ENCODE results near the gene SLC25A11.

SLC25A11 gene

GRCh38 chr17:4940555-4941318 is 891 bp upstream of the SLC25A11 start:
- H3K27ac ChIP-seq (ENCODE audit: low read depth, low read length): peak overlapping the region; percentile 97
- peaks cover 64% of the 10 kb centered on the region for H3K36me3 ChIP-seq (ENCODE audit: insufficient read depth, low read length)
- peak overlapping the region; percentile 94 for H3K9ac ChIP-seq (ENCODE audit: low read length)
- peaks cover 60% of the 10 kb centered on the region for H3K4me1 ChIP-seq (ENCODE audit: insufficient read depth, low read length)
- H3K9me3 ChIP-seq (ENCODE audit: low read length): no peaks in the 10 kb centered on the region
- no peaks in the 10 kb centered on the region for H3K27me3 ChIP-seq (ENCODE audit: control insufficient read depth in 1 of 2, insufficient read depth in 2 of 2, low read length in 2 of 2)
- H3K4me3 ChIP-seq (ENCODE audit: low read depth in 1 of 2, low read length in 2 of 2): peak overlapping the region; percentile 92 to 97

GRCh38 chr17:4939546-4939795 is 375 bp downstream of the SLC25A11 start:
- H3K9me3 ChIP-seq (ENCODE audit: low read length): no peaks in the 10 kb centered on the region
- H3K27me3 ChIP-seq (ENCODE audit: control insufficient read depth in 1 of 2, insufficient read depth in 2 of 2, low read length in 2 of 2): no peaks in the 10 kb centered on the region
- H3K27ac ChIP-seq (ENCODE audit: low read depth, low read length): peak overlapping the region; percentile 97
- H3K9ac ChIP-seq (ENCODE audit: low read length): peak overlapping the region; percentile 94
- H3K4me3 ChIP-seq (ENCODE audit: low read depth in 1 of 2, low read length in 2 of 2): peak overlapping the region; percentile 92 to 97
- peaks cover 49% of the 10 kb centered on the region for H3K4me1 ChIP-seq (ENCODE audit: insufficient read depth, low read length)
- peaks cover 55% of the 10 kb centered on the region for H3K36me3 ChIP-seq (ENCODE audit: insufficient read depth, low read length)

- Histone ChIP-seq H3K27me3 (ENCODE audit: control insufficient read depth in 1 of 2, insufficient read depth in 2 of 2, low read length in 2 of 2) (no peaks in the 10 kb centered on the region), H3K27ac (ENCODE audit: low read depth, low read length) (peak overlapping the region; percentile 97), H3K9me3 (ENCODE audit: low read length) (no peaks in the 10 kb centered on the region), H3K4me3 (ENCODE audit: low read depth in 1 of 2, low read length in 2 of 2) (peak overlapping the region; percentile 92 to 97), H3K9ac (ENCODE audit: low read length) (peak overlapping the region; percentile 94), H3K4me1 (ENCODE audit: insufficient read depth, low read length) (peaks cover 49% of the 10 kb centered on the region), H3K36me3 (ENCODE audit: insufficient read depth, low read length) (peaks cover 49% of the 10 kb centered on the region)
Measured at GRCh38 chr17:4938688-4939545, 929 bp downstream of the SLC25A11 start.

GRCh38 chr17:4938069-4938491 is 1.8 kb downstream of the SLC25A11 start:
- H3K9me3 ChIP-seq (ENCODE audit: low read length): no peaks in the 10 kb centered on the region
- H3K4me1 ChIP-seq (ENCODE audit: insufficient read depth, low read length): peaks cover 42% of the 10 kb centered on the region
- no peaks in the 10 kb centered on the region for H3K27me3 ChIP-seq (ENCODE audit: control insufficient read depth in 1 of 2, insufficient read depth in 2 of 2, low read length in 2 of 2)
- H3K4me3 ChIP-seq (ENCODE audit: low read depth in 1 of 2, low read length in 2 of 2): peak overlapping the region in 1 of 2 donors; percentile 97
- no peak overlapping the region for H3K27ac ChIP-seq (ENCODE audit: low read depth, low read length)
- peak overlapping the region; percentile 94 for H3K9ac ChIP-seq (ENCODE audit: low read length)
- peaks cover 41% of the 10 kb centered on the region for H3K36me3 ChIP-seq (ENCODE audit: insufficient read depth, low read length)

- Histone ChIP-seq H3K27me3 (ENCODE audit: control insufficient read depth in 1 of 2, insufficient read depth in 2 of 2, low read length in 2 of 2) (no peaks in the 10 kb centered on the region), H3K27ac (ENCODE audit: low read depth, low read length) (no peak overlapping the region), H3K9ac (ENCODE audit: low read length) (no peak overlapping the region), H3K9me3 (ENCODE audit: low read length) (no peaks in the 10 kb centered on the region), H3K4me1 (ENCODE audit: insufficient read depth, low read length) (peaks cover 41% of the 10 kb centered on the region), H3K4me3 (ENCODE audit: low read depth in 1 of 2, low read length in 2 of 2) (no peak overlapping the region), H3K36me3 (ENCODE audit: insufficient read depth, low read length) (peaks cover 35% of the 10 kb centered on the region)
Measured at GRCh38 chr17:4937553-4937952, 2.3 kb downstream of the SLC25A11 start.

GRCh38 chr17:4936436-4936835 is 3.4 kb downstream of the SLC25A11 start:
- H3K36me3 ChIP-seq (ENCODE audit: insufficient read depth, low read length): peaks cover 30% of the 10 kb centered on the region
- H3K9ac ChIP-seq (ENCODE audit: low read length): no peak overlapping the region
- no peak overlapping the region for H3K4me3 ChIP-seq (ENCODE audit: low read depth in 1 of 2, low read length in 2 of 2)
- H3K27ac ChIP-seq (ENCODE audit: low read depth, low read length): no peak overlapping the region
- H3K4me1 ChIP-seq (ENCODE audit: insufficient read depth, low read length): peaks cover 30% of the 10 kb centered on the region
- H3K9me3 ChIP-seq (ENCODE audit: low read length): no peaks in the 10 kb centered on the region
- H3K27me3 ChIP-seq (ENCODE audit: control insufficient read depth in 1 of 2, insufficient read depth in 2 of 2, low read length in 2 of 2): no peaks in the 10 kb centered on the region

GRCh38 chr17:4935650-4936049 is 4.2 kb downstream of the SLC25A11 start:
- Histone ChIP-seq H3K9ac (ENCODE audit: low read length) (no peak overlapping the region), H3K4me3 (ENCODE audit: low read depth in 1 of 2, low read length in 2 of 2) (no peak overlapping the region)

GRCh38 chr17:4934173-4934979 is 5.5 kb downstream of the SLC25A11 start:
- Histone ChIP-seq H3K36me3 (ENCODE audit: insufficient read depth, low read length) (peaks cover 30% of the 10 kb centered on the region), H3K9me3 (ENCODE audit: low read length) (no peaks in the 10 kb centered on the region), H3K4me3 (ENCODE audit: low read depth in 1 of 2, low read length in 2 of 2) (peak overlapping the region in 1 of 2 donors; percentile 43), H3K4me1 (ENCODE audit: insufficient read depth, low read length) (peaks cover 24% of the 10 kb centered on the region), H3K27ac (ENCODE audit: low read depth, low read length) (no peak overlapping the region), H3K27me3 (ENCODE audit: control insufficient read depth in 1 of 2, insufficient read depth in 2 of 2, low read length in 2 of 2) (no peaks in the 10 kb centered on the region), H3K9ac (ENCODE audit: low read length) (no peak overlapping the region)

More at GRCh38 chr17:4935650-4936049, 4.2 kb downstream of the SLC25A11 start:
- Histone ChIP-seq H3K9me3 (ENCODE audit: low read length) (no peaks in the 10 kb centered on the region), H3K4me1 (ENCODE audit: insufficient read depth, low read length) (peaks cover 24% of the 10 kb centered on the region), H3K27ac (ENCODE audit: low read depth, low read length) (no peak overlapping the region), H3K36me3 (ENCODE audit: insufficient read depth, low read length) (peaks cover 30% of the 10 kb centered on the region), H3K27me3 (ENCODE audit: control insufficient read depth in 1 of 2, insufficient read depth in 2 of 2, low read length in 2 of 2) (no peaks in the 10 kb centered on the region)

GRCh38 chr17:4933646-4934045 is 6.2 kb downstream of the SLC25A11 start:
- Histone ChIP-seq H3K27me3 (ENCODE audit: control insufficient read depth in 1 of 2, insufficient read depth in 2 of 2, low read length in 2 of 2) (no peaks in the 10 kb centered on the region), H3K27ac (ENCODE audit: low read depth, low read length) (no peak overlapping the region), H3K36me3 (ENCODE audit: insufficient read depth, low read length) (peaks cover 27% of the 10 kb centered on the region), H3K4me1 (ENCODE audit: insufficient read depth, low read length) (peaks cover 18% of the 10 kb centered on the region), H3K9me3 (ENCODE audit: low read length) (no peaks in the 10 kb centered on the region), H3K9ac (ENCODE audit: low read length) (no peak overlapping the region), H3K4me3 (ENCODE audit: low read depth in 1 of 2, low read length in 2 of 2) (peak overlapping the region in 1 of 2 donors; percentile 43)

GRCh38 chr17:4932756-4933155 is 7.1 kb downstream of the SLC25A11 start:
- H3K36me3 ChIP-seq (ENCODE audit: insufficient read depth, low read length): peaks cover 18% of the 10 kb centered on the region
- no peak overlapping the region for H3K9ac ChIP-seq (ENCODE audit: low read length)
- H3K9me3 ChIP-seq (ENCODE audit: low read length): no peaks in the 10 kb centered on the region
- H3K27me3 ChIP-seq (ENCODE audit: control insufficient read depth in 1 of 2, insufficient read depth in 2 of 2, low read length in 2 of 2): no peaks in the 10 kb centered on the region
- no peak overlapping the region for H3K4me3 ChIP-seq (ENCODE audit: low read depth in 1 of 2, low read length in 2 of 2)
- H3K27ac ChIP-seq (ENCODE audit: low read depth, low read length): no peak overlapping the region
- peaks cover 9% of the 10 kb centered on the region for H3K4me1 ChIP-seq (ENCODE audit: insufficient read depth, low read length)

GRCh38 chr17:4931963-4932362 is 7.9 kb downstream of the SLC25A11 start, which contains the start of gene GP1BA:
GP1BA (plus strand) TSS chr17:4932277; CDS start chr17:4932605, 328 bp downstream.
- Histone ChIP-seq H3K27ac (ENCODE audit: low read depth, low read length) (no peak within 1 kb of the TSS), H3K4me1 (ENCODE audit: insufficient read depth, low read length) (peaks cover 9% of the 10 kb centered on the region), H3K36me3 (ENCODE audit: insufficient read depth, low read length) (peaks cover 12% of the 10 kb centered on the region), H3K9ac (ENCODE audit: low read length) (no peak within 1 kb of the TSS), H3K9me3 (ENCODE audit: low read length) (no peaks in the 10 kb centered on the region), H3K4me3 (ENCODE audit: low read depth in 1 of 2, low read length in 2 of 2) (no peak within 1 kb of the TSS), H3K27me3 (ENCODE audit: control insufficient read depth in 1 of 2, insufficient read depth in 2 of 2, low read length in 2 of 2) (no peaks in the 10 kb centered on the region)
